ENCODE data around the gene CD52.

CD52 gene

DNA sequence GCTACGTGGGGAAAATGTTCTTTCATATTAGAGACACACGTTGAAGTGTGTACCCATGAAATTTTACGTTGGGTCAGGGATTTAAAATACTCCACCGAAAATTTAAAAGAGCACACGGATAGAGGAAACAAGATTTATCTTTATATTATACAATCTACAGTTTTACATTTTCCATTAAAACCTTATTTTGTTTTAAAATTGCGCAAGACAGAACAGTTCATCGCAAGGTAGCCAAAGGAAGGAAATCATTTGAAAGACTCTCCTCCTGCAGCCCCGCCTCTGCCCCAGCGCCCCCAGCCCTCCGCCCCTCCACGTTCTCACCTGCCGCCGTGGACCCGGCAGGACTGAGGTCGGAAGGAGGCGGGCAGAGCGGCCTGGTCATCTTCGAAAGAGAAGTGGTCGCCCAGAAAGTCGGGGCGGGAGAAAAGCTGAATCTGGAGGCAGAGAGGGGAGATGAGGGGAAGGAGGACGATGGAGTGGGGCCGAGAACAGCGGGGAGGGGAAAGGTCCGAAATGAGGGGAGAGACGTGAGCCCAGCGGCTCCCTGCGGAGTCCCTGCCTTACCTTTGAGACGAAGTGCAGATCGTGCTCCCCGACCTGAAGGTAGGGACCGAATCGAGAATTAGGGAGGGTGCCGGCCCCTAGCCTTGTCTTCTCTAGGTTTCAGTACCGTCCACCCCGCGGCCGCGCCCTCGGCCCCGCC is 18.2 kb downstream of the CD52 start:
- peak; percentile 52 for DNase-seq

DNA sequence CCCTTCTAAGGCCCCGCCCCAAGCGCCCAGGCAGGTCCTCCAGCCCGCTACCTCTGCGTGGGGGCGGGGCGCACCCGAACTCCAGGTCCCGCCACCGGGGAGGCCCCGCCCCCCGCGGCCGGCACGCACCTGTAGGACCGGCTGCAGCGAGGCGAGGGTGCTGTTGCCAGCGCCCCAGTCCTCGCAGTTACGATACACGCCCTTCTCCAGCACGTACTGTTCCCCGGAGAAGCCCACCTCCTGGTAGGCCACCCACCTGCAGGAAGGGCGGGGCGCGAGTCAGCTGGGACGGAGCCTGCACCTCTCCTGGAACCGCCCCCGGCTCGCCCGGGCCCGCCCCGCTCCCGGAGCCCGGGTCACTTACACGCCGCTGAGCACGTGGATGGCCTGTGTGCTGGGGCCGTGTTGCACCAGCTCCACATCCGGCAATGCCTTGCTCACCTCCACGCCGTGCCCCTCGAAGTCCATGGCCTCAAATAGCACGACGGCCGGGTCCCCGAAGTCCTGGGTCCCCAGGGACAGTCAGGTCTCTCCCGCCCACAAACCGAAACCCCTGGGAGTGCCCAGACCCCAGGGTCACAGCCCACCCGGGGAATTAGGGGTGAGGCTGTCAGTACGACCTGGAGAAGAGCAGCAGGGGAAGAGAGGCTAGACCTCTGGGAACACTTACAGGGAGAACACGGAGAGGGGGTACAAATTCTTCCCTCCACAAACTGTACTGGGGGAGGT is 18.9 kb downstream of the CD52 start:
- DNase-seq: peak; percentile 14

DNA sequence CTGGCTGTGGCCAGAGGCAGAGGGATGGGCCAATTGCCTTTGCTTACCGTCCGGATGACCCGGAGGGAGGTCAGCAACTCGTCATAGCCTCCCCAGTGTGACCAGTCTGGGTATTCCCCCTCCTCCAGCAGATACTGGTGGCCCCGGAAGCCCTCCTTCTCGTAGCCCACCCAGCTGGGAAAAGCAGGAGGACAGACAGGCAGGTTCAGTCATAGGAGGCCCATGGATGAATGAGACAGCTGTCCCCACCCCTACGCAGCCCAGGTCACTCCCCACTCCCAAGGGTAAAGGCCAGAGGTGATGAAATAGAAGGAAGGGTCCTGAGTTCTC is 19.4 kb downstream of the CD52 start:
- DNase-seq: no peak

DNA sequence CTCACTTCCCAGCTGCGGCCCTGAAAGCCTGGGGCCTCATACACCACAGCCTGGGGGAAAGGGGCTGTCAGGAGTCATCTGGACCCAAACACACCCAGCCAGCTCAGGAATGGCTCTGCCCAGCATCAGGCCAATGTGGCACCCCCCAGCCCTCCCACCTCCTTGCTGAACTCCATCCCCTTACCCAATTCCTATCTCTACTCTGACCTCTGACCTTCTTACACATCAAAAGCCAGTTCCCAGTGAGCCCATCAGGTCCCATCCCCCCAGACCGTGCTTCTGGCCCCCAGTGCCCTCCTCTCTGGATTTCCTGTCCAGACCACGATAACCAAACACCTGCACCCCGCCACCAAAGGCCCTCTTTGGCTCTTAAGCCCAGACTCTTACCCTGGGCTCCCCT is 19.9 kb downstream of the CD52 start:
- no peak for DNase-seq

DNA sequence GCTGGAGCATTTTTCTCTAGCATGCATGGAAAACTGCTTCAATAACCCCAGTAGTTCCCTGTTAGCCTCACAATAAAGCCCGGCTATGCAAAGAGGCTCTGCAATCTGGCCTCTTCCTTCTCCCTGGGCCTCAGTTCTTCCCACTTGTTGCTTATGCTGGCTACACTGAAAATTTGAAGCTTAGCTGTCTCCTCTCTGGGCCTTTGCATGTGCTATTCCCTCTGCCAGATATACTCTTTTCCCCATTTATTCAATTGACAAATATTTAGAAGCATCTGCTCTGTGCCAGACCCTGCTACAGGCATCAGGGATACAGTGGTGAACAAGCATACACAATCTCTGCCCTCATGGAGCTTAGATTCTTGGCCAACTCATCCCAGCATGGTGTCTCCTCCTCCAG is 20.9 kb downstream of the CD52 start:
- no peak for DNase-seq

DNA sequence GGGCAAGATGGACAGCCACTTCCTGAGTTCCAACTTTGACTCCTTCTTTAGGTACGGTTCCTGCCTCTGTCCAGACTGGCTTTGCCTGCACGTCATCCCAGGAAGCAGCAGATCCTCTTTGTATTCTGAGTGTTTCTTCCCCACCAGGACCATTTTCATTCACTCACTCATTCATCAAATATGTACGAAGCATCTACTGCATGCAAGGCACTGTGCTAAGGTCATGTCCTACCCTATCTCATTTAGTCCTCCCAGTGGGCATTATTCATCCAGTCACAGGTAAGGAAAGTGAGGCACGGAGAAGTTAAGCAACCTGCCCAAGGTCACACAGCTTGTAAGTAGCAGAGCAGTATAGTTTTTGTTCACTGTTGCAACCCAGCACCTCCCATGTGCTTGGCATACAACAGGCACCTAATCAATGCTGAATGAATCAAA is 22.3 kb downstream of the CD52 start:
- DNase-seq: no peak

DNA sequence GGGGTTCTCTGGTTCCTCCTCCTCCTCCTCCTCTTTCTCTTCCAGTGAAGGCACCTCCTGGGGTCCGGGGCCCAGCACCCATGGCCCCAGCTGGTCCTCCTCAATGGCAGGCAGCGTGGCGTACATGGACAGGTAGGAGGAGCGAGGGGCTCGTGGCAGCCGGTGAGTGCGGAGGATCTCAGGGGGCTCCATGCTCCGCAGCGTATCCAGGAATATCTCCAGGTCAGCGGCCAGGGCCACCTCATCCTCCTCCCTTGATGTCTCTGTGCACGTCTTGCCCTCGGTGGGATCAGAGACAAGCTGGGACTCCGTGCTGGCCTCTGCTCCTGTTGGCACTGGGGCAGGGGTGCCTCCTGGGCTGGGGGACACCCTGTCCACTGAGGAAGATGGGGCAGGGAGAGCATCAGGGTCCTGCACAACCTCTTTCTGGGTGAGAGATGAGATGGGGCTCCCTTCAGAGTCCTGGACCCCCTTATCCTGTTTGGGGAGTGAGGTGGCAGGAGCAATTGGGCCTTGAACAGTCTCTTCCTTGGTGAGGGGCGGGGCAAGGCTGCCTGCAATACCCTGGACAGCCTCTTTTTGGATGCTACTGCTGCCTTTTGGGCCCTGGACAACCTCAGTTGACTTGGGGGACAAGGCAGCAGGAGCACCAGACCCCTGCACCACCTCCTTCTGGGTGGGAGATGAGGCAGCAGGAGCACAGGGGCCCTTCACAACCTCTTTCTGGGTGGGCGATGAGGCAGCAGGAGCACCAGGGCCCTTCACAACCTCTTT is 26.6 kb downstream of the CD52 start:
- no peak for DNase-seq

DNA sequence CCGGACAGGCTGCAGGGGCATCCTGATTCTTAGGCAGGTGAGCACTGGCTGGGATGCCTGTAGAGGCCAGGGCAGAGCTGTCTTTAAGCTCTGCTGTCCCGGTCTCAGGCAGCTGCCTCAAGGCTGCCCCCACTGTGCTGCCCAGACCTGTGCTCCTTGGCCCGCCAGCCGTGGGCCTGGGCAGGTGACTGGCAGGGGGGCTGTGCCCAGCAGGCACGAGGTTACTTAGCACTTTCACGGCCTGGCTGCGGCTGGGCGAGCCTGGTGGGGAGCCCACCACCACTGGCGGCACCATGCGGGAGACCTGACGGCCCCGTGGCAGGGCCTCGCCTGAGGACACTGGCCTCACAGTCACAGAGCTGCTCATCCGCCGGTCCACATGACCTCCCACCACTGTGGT is 28.0 kb downstream of the CD52 start:
- DNase-seq: no peak

DNA sequence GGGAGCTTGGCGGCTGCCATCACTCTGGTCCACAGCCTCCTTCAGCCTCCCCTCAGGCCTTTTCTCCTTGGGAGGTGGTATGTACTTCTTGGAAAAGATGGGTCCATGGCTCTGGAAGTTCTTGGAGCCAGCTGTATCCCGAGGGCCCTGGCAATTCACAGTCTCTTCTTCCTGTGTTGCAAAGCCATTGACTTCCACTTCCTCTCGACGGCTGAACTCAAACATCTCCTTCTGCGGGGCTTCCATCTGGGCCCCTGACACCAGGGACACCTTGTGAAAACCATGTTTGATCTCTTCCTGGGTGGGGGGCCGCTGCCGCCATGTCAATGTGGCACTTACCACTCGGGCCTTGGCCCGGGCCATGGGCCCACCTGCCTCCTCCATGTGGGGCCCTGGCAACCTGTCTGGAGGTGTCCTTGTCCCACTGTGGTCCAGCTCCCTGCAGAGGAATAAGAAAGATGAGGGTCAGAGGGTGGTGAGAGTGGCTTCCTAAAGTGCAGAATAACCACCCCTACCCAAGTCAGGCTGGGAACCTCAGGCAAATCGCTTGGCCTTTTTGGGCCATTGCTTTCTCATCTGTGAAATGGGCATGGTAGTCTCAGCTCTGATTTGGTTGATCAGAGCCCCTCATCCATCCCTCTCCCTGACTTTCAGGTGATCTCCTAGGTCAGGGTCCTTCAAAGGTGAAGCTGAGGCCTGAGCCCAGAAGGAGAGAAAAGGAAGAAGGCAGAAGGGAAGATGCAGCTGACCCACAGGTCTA is 28.7 kb downstream of the CD52 start:
- no peak for DNase-seq

DNA sequence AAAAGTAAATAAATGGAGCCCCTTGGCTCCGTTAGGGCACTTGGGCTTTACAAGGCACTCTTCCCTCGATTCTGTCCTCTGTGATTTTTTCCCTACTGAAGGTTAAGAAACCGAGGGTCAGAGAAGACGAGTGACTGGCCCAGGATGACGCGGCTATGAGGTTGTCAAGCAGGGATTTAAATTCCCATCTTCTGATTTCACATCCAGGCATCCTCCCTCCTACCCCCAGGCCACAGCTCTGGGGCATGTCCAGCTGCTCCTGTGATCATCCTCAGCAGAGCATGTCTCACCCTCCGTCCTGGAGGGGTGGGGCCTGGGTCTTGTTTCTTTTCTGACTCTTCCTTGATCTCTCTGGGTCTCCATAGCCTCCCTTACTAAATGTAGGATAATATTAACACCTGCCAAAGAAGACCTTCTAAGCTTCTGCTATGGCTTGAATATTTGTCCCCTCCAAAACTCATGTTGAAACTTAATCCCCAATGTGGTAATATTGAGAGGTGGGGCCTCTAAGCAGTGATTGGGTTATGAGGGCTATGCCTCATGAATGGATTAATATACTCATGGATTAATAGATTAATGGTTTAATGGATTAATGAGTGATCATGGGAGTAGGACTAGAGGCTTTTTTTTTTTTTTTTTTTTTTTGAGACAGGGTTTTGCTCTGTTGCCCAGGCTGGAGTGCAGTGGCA is 31.6 kb downstream of the CD52 start:
- DNase-seq: no peak

DNA sequence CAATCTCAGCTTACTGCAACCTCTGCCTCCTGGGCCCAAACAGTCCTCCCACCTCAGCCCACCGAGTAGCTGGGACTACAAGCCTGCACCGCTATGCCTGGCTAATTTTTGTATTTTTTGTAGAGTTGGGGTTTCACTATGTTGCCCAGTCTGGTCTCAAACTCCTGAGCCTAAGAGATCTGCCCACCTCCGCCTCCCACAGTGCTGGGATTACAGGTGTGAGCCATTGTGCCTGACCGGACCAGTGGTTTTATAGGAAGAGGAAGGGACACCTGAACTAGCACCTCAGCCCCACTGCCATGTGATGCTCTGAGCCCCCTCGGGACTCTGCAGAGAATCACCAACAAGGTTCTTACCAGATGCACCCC is 32.1 kb downstream of the CD52 start:
- DNase-seq: no peak

DNA sequence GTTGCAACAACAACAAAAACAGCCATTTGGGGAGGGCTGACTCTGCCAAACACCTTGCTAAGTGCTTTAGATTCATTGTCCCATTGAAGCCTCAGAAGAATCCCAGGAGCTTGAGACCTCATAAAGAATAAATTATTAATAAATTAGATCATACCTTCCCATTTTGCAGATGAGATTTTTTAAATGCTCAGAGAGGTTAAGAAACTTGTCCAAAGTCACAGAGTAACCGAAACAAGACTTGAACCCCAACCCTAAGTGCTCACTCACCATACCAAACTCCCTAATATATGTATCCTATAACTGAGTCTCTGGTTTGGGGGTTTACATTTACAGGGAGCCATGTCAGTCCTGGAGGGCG is 32.6 kb downstream of the CD52 start:
- DNase-seq: no peak

DNA sequence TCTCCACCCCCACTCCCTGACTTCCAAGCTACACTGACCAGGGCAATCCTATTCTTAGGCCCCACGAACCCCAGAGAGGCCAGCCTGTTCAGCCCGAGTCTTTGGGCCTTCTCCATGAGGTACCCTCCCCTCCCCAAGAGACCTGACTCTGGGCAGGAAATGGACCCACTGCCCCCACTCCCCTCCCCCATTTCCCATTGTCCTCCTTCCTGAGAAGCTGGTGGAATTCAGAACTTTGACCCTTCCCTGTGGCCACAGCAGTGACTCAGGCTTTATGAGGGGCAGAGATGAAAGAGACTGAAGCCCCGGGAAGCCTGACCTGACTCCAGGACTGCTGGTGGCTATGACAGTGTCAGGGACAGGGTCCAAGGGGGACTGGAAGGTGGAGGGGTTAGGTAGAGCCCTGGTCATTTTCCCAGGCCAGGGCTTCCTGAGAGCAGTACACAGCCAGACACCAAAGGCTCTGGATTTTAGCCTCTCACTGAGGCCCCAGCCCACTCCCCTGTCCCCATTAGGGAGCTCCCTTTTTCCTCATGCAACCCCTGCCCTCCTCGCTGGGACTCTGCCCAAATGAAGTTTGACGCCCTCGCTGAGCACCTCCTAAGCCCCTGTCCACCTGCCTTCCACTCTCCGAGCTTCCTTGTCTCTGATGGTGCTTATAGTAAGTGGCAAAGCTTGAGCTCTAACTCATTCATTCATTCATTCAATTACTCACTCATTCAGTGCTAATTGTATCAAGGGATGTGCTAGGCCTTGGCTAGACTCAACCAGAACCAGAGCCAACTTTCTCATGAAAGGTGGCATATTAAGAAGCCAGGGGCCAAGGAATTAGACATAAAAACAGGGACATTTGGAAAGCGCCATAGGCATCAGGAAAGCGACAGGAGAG is 33.2 kb downstream of the CD52 start:
- DNase-seq: no peak

DNA sequence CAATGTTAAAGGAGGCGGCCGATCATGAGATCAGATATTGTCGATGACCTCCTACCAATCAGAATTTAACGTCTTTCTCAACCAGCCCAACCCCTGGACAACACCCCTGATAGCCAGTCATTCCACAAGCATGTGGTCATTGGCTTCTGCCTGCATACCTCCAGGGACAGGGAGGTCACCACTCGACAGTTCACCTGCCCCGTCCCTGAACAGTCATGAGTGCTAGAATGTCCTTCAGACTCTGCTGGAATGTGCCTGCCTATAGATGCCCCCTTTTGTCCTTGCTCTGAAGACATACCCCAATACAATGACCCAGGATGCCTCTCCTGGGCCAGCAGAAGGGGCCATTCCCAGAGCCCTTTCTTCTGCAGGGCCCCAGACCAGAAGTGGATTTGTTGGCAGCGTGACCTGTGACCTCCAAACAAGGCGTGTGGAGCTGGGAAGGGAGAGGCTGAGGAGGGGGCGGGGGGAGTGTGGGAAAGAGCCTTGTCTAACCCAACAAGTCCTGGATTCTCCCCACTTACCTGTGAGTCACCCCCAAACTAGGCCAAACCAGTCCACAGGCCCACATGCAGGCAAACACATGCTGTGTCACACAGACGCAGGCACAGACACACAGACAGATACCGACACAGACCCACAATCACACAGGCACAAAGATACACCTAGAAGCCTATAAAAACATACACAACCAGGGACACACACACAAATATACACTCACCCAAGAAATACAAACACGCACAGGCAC is 34.0 kb downstream of the CD52 start:
- DNase-seq: no peak

DNA sequence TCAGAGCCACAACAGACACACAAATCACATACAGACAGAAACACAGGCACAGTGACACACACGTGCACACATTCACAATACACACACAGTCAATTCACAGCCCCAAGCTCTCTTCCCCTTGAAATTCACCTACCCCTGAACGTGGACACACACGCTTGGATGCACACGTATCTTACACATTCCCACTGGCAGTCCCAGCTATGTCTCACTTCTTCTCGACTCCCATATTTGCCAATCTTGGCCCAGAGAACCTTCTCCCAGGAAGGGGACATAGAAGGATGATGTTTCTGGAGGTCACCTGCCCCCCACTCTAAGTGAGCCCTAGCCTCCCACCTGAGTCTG is 34.6 kb downstream of the CD52 start:
- no peak for DNase-seq

DNA sequence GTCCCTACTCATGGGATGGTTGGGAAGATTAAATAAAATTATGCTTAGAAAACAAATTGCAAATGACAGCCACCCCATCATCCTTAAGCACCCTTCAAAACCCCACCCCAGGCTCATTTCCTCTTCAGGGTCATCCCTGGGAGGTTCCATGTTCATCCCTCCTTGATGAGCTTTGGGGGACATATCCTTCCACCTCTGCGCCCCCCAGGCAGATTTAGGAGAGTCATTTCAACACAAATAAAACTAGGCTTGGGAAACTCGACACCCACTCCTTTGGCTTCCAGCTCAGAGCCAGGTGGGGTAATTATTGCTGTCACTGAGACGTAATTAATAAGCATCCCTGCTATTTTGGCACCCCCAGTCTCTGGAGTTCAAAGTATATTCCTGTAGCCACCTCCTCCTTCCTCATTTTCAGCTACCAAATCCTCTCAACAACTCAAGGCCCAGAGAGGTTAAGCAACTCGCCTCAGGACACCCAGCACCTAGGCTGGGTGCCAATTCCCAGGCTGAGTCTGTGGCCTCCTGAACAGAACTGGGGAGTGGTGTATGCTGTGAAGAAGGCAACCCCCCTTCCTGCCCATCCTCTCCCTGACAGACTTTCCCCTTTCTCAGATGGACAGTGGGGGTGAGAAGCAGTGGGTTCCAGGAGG is 35.6 kb downstream of the CD52 start:
- DNase-seq: no peak

DNA sequence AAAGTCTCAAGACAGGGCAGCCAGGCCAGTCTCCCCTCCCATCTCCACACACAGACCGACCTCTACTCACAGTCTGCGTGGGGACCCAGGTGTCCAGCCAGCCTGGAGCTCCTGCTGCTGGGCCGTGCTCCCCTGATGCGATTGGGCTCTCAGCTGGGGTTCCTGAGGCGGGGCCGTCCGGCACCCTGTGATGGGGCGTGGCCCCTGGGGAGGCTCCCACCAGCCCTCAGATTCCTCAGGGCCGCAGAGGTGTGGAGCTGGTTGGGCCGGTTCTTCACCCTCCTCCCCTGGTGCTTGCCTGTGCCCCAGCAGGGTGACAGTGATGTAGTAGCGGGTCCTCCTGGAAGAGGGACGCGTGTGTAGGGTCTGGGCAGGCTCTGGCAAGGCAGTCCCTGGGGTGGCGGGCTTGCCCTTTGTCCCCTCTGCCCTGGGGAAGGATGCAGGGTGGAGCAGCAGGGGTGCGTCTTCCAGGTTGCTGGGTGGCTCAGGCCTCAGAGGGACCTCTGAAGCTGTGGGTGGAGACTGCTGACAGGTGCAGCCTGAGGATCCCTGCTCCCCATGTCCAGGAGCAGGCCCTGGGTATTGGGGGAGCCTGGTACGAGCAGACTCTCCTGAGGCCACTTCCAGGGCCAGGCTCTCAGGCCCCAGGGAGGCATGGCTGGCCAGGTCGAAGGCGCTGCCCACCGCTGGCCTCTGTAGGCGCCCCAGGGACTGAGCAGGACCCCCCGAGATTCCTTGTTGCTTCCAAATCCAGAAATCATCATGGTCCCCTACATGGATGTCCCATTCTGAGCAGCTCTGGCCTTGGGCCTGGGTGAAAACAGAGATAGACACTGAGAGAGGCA is 36.4 kb downstream of the CD52 start, which contains the start of gene CRYBG2:
CRYBG2 (minus strand) TSS at position 155 of the 845 bp plus-strand sequence. CDS start 7,473 bp downstream, outside the sequence.
- DNase-seq: no peak

DNA sequence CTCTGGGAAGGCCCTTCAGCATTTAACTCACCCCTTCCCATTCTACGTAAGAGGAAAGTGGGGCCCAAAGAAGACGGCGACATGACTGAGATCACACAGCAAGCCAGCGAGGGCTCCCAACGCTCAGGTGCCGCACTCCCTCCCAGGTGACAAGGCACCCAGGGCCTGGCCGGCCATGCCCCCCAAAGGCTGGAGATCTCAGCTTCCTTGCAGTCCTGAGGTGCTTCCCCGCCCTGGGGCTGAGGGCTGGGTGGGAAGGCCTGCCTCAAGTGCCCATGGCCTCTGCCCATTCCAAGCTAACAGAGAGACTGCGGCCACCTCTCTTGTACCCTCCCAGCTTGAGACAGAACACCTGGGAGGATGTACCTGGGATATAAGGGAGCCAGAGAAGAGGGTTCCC is 37.2 kb downstream of the CD52 start:
- DNase-seq: no peak

DNA sequence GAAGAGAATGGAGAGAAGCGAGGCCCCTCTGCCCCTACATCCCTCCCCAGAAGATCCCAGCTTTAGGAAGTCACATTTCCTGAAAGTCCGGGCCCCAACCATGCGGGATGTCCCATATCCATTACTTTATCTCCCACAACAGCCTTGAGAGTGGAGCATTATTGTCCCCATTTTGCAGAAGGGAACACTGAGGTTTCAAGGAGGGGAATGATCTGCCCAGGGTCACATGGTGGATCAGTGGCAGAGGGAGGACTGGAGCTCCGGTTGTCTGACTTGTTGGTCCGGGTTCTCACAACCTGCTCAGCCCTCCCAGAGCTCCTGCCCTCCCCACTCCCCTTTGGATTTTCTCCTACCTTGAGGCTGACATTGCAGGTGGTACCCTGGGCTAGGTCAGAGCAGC is 38.3 kb downstream of the CD52 start:
- no peak for DNase-seq
